IMR-90 (cell line): ENCODE measurements around the gene DPPA2. TPM values are rescaled to one million over a fixed set of nuclear protein-coding genes. Genes with fewer than 3 reads are reported as not detected.

Source experiments
- ATAC-seq: fragments of 200-7000 bp; cut with Tn5 transposase; 2 replicates; pipeline ENCODE4 v1.9.1; 2020; ENCODE audit warnings: low read depth, mild to moderate bottlenecking, moderate library complexity
- BruUV-seq: library from RNA; stranded (reverse); fragments of 400-500 nt; replicated peaks from 2 replicates; lab custom pipeline; 2021; lab: Mats Ljungman, UMichigan
- CTCF ChIA-PET: fragments of 300-600 bp; formaldehyde crosslinking; extraction: SDS; loops from one replicate; lab custom pipeline; 2021; ENCODE audit warnings: antibody characterized with exemption; lab: Yijun Ruan, JAX
- POLR2A ChIA-PET: fragments of 300-600 bp; sonication (Branson Sonifier 250); formaldehyde crosslinking; loops from one replicate; lab custom pipeline; 2022; ENCODE audit warnings: antibody characterized with exemption; ENCODE audit not compliant: unreplicated experiment; lab: Charles Lee
- DNase-seq: peaks from one replicate; pipeline ENCODE4 v3.0.0; 2013
- H2AFZ ChIP-seq: replicated peaks from 2 replicates; pipeline ENCODE3; 2013; ENCODE audit warnings: low read length, mild to moderate bottlenecking; ENCODE audit not compliant: poor library complexity
- H2AK5ac ChIP-seq: 2 replicates; pipeline ENCODE4 v1.6.1; 2013; ENCODE audit warnings: low read depth, low read length, inconsistent platforms
- H2AK9ac ChIP-seq: replicated peaks from 2 replicates; pipeline ENCODE3; 2013; ENCODE audit warnings: mild to moderate bottlenecking, low read depth, low read length, moderate library complexity; ENCODE audit not compliant: poor library complexity
- H2BK120ac ChIP-seq: 2 replicates; pipeline ENCODE4 v1.6.1; 2013; ENCODE audit warnings: low read depth, low read length, inconsistent platforms
- H2BK15ac ChIP-seq: 3 replicates; pipeline ENCODE4 v1.6.1; 2013; ENCODE audit warnings: low read depth, low read length, inconsistent platforms
- H2BK20ac ChIP-seq: 2 replicates; pipeline ENCODE4 v1.6.1; 2013; ENCODE audit warnings: low read depth, mild to moderate bottlenecking, inconsistent platforms, low read length, moderate library complexity
- H2BK5ac ChIP-seq: 2 replicates; pipeline ENCODE4 v1.6.1; 2013; ENCODE audit warnings: mild to moderate bottlenecking, low read depth, low read length, inconsistent platforms; ENCODE audit not compliant: poor library complexity, severe bottlenecking
- H3K14ac ChIP-seq: replicated peaks from 2 replicates; pipeline ENCODE4 v1.6.1; 2013; ENCODE audit warnings: low read depth, low read length, inconsistent platforms
- H3K18ac ChIP-seq: 2 replicates; pipeline ENCODE4 v1.6.1; 2013; ENCODE audit warnings: low read depth, low read length, control low read depth
- H3K23ac ChIP-seq: 2 replicates; pipeline ENCODE4 v1.6.1; 2013; ENCODE audit warnings: low read depth, low read length, inconsistent platforms
- H3K27ac ChIP-seq: 2 replicates; pipeline ENCODE4 v1.5.1; 2013; ENCODE audit warnings: mild to moderate bottlenecking, control low read depth, low read length; ENCODE audit not compliant: insufficient read depth
- H3K27me3 ChIP-seq: 2 replicates; pipeline ENCODE4 v1.6.1; 2013; ENCODE audit warnings: low read length; ENCODE audit not compliant: control insufficient read depth, insufficient read depth
- H3K36me3 ChIP-seq: 2 replicates; pipeline ENCODE4 v1.6.1; 2013; ENCODE audit warnings: low read length, mixed read lengths; ENCODE audit not compliant: control insufficient read depth, insufficient read depth
- H3K4ac ChIP-seq: 2 replicates; pipeline ENCODE4 v1.6.1; 2013; ENCODE audit warnings: low read depth, low read length, inconsistent platforms
- H3K4me1 ChIP-seq: 2 replicates; pipeline ENCODE4 v1.6.1; 2013; ENCODE audit warnings: low read length, mixed read lengths; ENCODE audit not compliant: control insufficient read depth, insufficient read depth
- H3K4me2 ChIP-seq: 2 replicates; pipeline ENCODE4 v1.6.1; 2013; ENCODE audit warnings: low read depth, mild to moderate bottlenecking, control low read depth, low read length, moderate library complexity
- H3K4me3 ChIP-seq: 2 replicates; pipeline ENCODE4 v1.5.1; 2013; ENCODE audit warnings: low read depth, mild to moderate bottlenecking, control low read depth, low read length, moderate library complexity; ENCODE audit not compliant: insufficient read depth
- H3K56ac ChIP-seq: 2 replicates; pipeline ENCODE4 v1.6.1; 2013; ENCODE audit warnings: low read length, inconsistent platforms; ENCODE audit not compliant: insufficient read depth; ENCODE audit errors: extremely low read depth
- H3K79me1 ChIP-seq, 2 experiments: 2 replicates each; pipeline ENCODE4 v1.6.1; 2013; ENCODE audit warnings: low read length in 2 of 2, inconsistent platforms in 1 of 2, low read depth in 1 of 2
- H3K9ac ChIP-seq: 2 replicates; pipeline ENCODE4 v1.6.1; 2013; ENCODE audit warnings: low read depth, low read length, control low read depth
- H3K9me1 ChIP-seq: 2 replicates; pipeline ENCODE4 v1.6.1; 2013; ENCODE audit warnings: low read length, inconsistent platforms; ENCODE audit not compliant: insufficient read depth
- H3K9me3 ChIP-seq: 2 replicates; pipeline ENCODE4 v1.6.1; 2013; ENCODE audit warnings: low read length; ENCODE audit not compliant: control insufficient read depth, insufficient read depth
- H4K20me1 ChIP-seq: 2 replicates; pipeline ENCODE4 v1.6.1; 2013; ENCODE audit warnings: low read length, inconsistent platforms; ENCODE audit not compliant: insufficient read depth
- H4K5ac ChIP-seq: 2 replicates; pipeline ENCODE4 v1.6.1; 2013; ENCODE audit warnings: mild to moderate bottlenecking, low read depth, low read length, control low read depth
- H4K8ac ChIP-seq, 2 experiments: 2 replicates each; pipeline ENCODE4 v1.6.1; 2013; ENCODE audit warnings: low read depth in 2 of 2, low read length in 2 of 2, control low read depth in 1 of 2, inconsistent platforms in 1 of 2
- H4K91ac ChIP-seq: 2 replicates; pipeline ENCODE4 v1.6.1; 2013; ENCODE audit warnings: low read depth, low read length, inconsistent platforms; ENCODE audit not compliant: insufficient read depth
- USF2 ChIP-seq: fragments of 150-350 bp; IDR thresholded peaks from 2 replicates; pipeline ENCODE4 v1.6.1; 2017; ENCODE audit warnings: mild to moderate bottlenecking, antibody characterized with exemption, low read length, low read depth
- WGBS, 2 experiments: methylation state at CpG; one replicate each; pipeline versions ENCODE4 v1.1.5 to v1.1.7; 2013; ENCODE audit warnings: missing lambda C conversion rate in 2 of 2; ENCODE audit not compliant: insufficient read length in 1 of 2; ENCODE audit errors: extremely low coverage in 2 of 2; 5-methylcytosine and 5-hydroxymethylcytosine counted together
- dilution Hi-C: fragments of 300-500 bp; cut with HindIII; formaldehyde crosslinking; loops from one replicate; pipeline ENCODE4 v1.14.3; 2018; ENCODE audit warnings: low sequenced_read_pairs; ENCODE audit not compliant: unreplicated experiment
- in situ Hi-C: fragments of 300-500 bp; cut with MboI; formaldehyde crosslinking; loops from 3 replicates; pipeline ENCODE4 v1.14.3; 2019; ENCODE audit warnings: low sequenced_read_pairs, inconsistent platforms, mixed read lengths
- intact Hi-C: fragments of 100-400 bp; cut with micrococcal nuclease; formaldehyde crosslinking; loops from 2 replicates; pipeline ENCODE4 v1.10.0; 2022
- polyA plus RNA-seq, 3 experiments: library from polyadenylated mRNA; depleted of rRNA; stranded (reverse); fragments of >200 nt; gene quantifications; 2 replicates each; pipeline ENCODE4 v1.2.3, GENCODE V29; 2012; ENCODE audit warnings: low replicate concordance in 1 of 3
- total RNA-seq: library from RNA; depleted of rRNA; stranded (reverse); fragments of >200 nt; gene quantifications from 2 replicates; pipeline ENCODE4 v1.2.3, GENCODE V29; 2012

The DPPA2 gene
- total and polyA plus RNA-seq, 2 of the 4 experiments (the other 2 are of a cell fraction) = not detected

DNA sequence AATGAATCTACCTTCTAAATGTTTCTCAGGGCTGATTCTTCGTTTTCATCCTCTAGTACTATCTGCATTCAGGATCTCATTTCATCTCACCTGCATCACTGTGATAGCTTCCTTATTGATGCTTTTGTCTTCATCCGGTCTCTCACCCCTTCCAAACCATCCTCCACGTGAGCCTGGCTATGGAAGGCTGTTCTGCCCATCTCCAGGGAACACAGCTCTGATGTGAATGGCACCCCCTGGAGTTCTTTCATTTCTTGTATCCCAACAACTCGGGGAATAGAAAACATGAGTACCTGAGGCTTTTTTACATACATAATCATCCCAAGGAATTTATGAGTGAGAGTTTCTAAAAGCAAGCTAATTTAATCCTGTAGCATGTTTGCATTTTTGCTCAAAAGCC is 29.8 kb upstream of the DPPA2 start:
- no peak overlapping the region for H3K18ac ChIP-seq
- dilution Hi-C loops = no loop called here
- CTCF ChIA-PET = no interaction called here

More for the DNA sequence above, 29.8 kb upstream of the DPPA2 start:
- WGBS, 2 experiments = 0% methylated on average over 1 of the region's 4 CpGs; no CpG with 5 or more reads in 1 of the 2 experiments
- Histone ChIP-seq H3K9me3 (peaks cover 2% of the 10 kb centered on the region), H4K8ac (no peak overlapping the region), H3K4me2 (no peak overlapping the region), H3K4ac (no peak overlapping the region), H3K4me3 (no peak overlapping the region), H3K23ac (no peak overlapping the region), H2BK120ac (no peak overlapping the region), H3K36me3 (no peaks in the 10 kb centered on the region), H3K27ac (no peak overlapping the region), H3K27me3 (no peaks in the 10 kb centered on the region), H4K91ac (no peak overlapping the region), H4K5ac (no peak overlapping the region), H2AK9ac (no peak overlapping the region), H3K4me1 (no peaks in the 10 kb centered on the region), H3K14ac (no peak overlapping the region), H2AFZ (no peak overlapping the region), H4K20me1 (no peaks in the 10 kb centered on the region), H2BK20ac (no peak overlapping the region), H3K9ac (no peak overlapping the region), H2BK5ac (no peak overlapping the region), H2BK15ac (no peak overlapping the region), H2AK5ac (no peak overlapping the region), H3K79me1 (no peaks in the 10 kb centered on the region), H3K9me1 (no peaks in the 10 kb centered on the region), H3K56ac (no peak overlapping the region)
- BruUV-seq = no TSS peak
- TF ChIP-seq USF2 = no peak
- in situ Hi-C loops (no loop called here), intact Hi-C loops (no loop called here)
- no peak for ATAC-seq
- POLR2A ChIA-PET = no interaction called here
- no peak for DNase-seq
